Neural crest cell (in vitro differentiated cells): ENCODE measurements around the gene CD9. TPM values are rescaled to one million over a fixed set of nuclear protein-coding genes. Genes with fewer than 3 reads are reported as not detected.

Experiments
- DNase-seq: peaks from one replicate; pipeline ENCODE4 v3.0.0; 2021; ENCODE audit warnings: low read depth, mixed read lengths, low spot score
- H3K27ac Mint-ChIP-seq: one replicate; pipeline ENCODE4 v1.8.0; 2021; ENCODE audit warnings: mild to moderate bottlenecking, mixed read lengths; ENCODE audit not compliant: unreplicated experiment
- H3K27me3 Mint-ChIP-seq: 2 replicates; pipeline ENCODE4 v1.8.0; 2021; ENCODE audit warnings: low read depth, mild to moderate bottlenecking, mixed read lengths
- H3K36me3 Mint-ChIP-seq: 2 replicates; pipeline ENCODE4 v1.8.0; 2021; ENCODE audit warnings: low read depth, mild to moderate bottlenecking, mixed read lengths
- H3K4me1 Mint-ChIP-seq: 2 replicates; pipeline ENCODE4 v1.8.0; 2021; ENCODE audit warnings: mixed read lengths
- H3K4me3 Mint-ChIP-seq: one replicate; pipeline ENCODE4 v1.8.0; 2021; ENCODE audit warnings: mild to moderate bottlenecking, mixed read lengths
- H3K9me3 Mint-ChIP-seq: 2 replicates; pipeline ENCODE4 v1.8.0; 2021; ENCODE audit warnings: mixed read lengths
- CTCF ChIP-seq: fragments of 200-600 bp; sonication (generic); conservative IDR thresholded peaks from 2 replicates; pipeline ENCODE4 v1.5.0; 2021; ENCODE audit warnings: antibody characterized with exemption, mild to moderate bottlenecking
- total RNA-seq: library from RNA; stranded (reverse); gene quantifications from 2 replicates; pipeline ENCODE4 v1.2.1, GENCODE V29; 2021

Gene CD9
- total RNA-seq, 1 donor from 2014 or later: 2.1 TPM

- Mint-ChIP-seq H3K9me3 (no peaks in the 10 kb centered on the region), H3K27me3 (peaks cover 13% of the 10 kb centered on the region), H3K4me1 (peaks cover 13% of the 10 kb centered on the region), H3K36me3 (no peaks in the 10 kb centered on the region), H3K4me3 (no peak overlapping the region), H3K27ac (no peak overlapping the region)
- no peak for TF ChIP-seq CTCF
- no peak for DNase-seq
These were observed 11.9 kb downstream of the CD9 start for GRCh38 chr12:6212086-6212485.

DNA sequence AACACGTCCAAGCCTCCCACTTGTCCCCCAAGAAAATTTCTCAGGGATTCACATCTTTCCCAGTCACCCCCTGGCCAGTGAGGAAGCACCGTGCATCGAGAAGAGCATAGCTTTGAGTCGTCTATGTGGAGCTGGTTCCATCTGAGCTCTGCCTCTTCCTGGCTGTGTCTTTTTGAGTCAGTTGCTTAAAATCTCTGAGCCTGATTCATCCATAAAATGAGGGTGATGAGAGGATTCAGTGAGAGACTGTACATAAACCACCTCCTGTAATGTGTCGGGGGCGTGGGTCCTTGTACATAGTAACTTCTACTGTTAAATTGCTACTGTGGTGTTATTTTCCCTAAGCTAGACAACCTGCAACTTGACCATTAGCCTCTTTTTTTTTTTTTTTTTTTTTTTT lies 13.8 kb downstream of the CD9 start:
- no peak for TF ChIP-seq CTCF
- no peak for DNase-seq
- H3K9me3 Mint-ChIP-seq: no peaks in the 10 kb centered on the region
- no peak overlapping the region for H3K27ac Mint-ChIP-seq
- H3K36me3 Mint-ChIP-seq: no peaks in the 10 kb centered on the region
- peaks cover 10% of the 10 kb centered on the region for H3K4me1 Mint-ChIP-seq
- H3K27me3 Mint-ChIP-seq: peaks cover 16% of the 10 kb centered on the region
- no peak overlapping the region for H3K4me3 Mint-ChIP-seq

DNA sequence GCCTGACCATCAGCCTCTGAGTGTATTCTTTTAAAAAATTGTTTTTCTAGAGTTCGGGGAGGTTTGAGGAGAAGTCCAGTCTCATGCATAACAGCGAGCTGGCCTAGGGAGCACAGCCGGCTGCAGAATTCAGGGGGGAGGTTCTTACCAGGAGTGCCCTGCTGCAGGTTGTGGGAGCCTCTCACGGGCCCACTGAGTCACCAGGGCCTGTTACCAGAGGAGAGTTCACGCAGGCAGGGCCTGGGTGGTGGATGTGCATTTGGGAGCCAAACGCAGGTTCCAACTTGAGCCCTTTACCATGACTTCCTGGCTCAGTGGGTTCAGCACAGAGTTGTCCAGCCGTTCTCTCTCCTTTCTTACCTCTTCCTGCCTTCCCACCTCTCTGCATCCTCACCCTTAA lies 14.4 kb downstream of the CD9 start:
- Mint-ChIP-seq H3K36me3 (no peaks in the 10 kb centered on the region), H3K4me1 (peaks cover 10% of the 10 kb centered on the region), H3K9me3 (no peaks in the 10 kb centered on the region), H3K4me3 (no peak overlapping the region), H3K27ac (no peak overlapping the region), H3K27me3 (peaks cover 16% of the 10 kb centered on the region)
- TF ChIP-seq CTCF: no peak
- DNase-seq: no peak

DNA sequence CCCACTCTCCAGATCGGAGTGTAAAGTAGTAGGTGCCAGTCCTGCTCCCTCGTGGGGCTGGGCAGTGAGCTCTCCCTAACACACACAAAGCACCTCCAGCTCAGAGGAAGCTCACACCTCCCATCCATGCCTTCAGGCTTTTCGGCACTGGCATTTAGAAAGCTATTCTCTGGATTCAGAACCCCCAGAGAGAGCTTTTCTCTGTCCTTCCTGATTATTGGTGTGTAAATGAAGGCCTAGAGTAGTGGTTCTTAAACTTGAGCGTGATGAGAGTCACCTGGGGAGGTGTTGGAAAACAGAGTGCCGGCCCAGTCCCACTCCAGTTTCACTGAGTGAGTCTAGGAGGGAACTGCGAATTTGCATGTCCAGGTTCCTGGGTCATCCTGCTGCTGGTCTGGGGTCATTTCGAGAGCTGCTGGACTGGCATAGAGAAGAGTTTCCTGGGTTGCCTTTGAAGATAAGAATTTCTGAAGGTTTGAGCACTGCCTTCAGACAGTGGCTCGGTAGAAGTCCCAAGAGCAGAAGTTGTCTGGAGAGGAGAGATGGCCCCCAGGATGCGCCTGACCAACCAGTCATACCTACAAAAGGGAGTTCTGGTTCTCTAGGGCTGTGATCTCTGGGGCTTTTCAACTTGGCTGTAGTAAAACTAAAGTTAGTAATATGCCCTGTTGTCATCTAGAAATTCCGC lies 15.1 kb downstream of the CD9 start:
- Mint-ChIP-seq H3K9me3 (no peaks in the 10 kb centered on the region), H3K36me3 (no peaks in the 10 kb centered on the region), H3K27ac (no peak overlapping the region), H3K4me1 (peaks cover 14% of the 10 kb centered on the region), H3K27me3 (peaks cover 21% of the 10 kb centered on the region), H3K4me3 (no peak overlapping the region)
- TF ChIP-seq CTCF: no peak
- no peak for DNase-seq

GRCh38 chr12:6215932-6216494 lies 15.8 kb downstream of the CD9 start:
- Mint-ChIP-seq H3K27me3 (peaks cover 23% of the 10 kb centered on the region), H3K27ac (no peak overlapping the region), H3K4me1 (peaks cover 15% of the 10 kb centered on the region), H3K4me3 (no peak overlapping the region), H3K36me3 (no peaks in the 10 kb centered on the region), H3K9me3 (no peaks in the 10 kb centered on the region)
- DNase-seq: no peak
- TF ChIP-seq CTCF: no peak
